Activated T-cell treated with anti-CD3 and anti-CD28 coated beads, Interleukin-2, amount 50 U/mL, for 1 hour (primary cell): ENCODE measurements around the gene TTC27.

Experiments
- DNase-seq: peaks from one replicate; pipeline ENCODE4 v3.0.0-alpha.2; 2020

Gene TTC27

DNA sequence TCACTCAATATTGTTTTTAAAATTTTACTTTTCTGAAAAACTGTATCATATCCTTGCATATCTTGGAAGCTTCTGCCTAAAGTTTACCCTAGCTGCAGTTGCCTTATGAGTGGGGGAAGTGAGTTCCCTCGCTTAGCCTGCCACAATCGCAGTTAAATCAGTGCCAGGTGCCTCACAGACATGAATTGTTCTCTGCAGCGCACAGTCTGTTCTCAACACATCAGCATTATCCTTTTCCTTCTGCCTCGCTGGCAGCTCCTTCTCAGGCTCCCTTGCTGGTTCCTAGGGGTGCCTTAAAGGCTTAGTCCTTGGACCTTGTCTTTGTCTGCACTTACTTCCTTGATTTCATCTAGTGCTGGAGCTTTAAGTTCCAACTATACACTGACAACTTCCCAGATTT is 132.8 kb downstream of the TTC27 start:
- no peak for DNase-seq

DNA sequence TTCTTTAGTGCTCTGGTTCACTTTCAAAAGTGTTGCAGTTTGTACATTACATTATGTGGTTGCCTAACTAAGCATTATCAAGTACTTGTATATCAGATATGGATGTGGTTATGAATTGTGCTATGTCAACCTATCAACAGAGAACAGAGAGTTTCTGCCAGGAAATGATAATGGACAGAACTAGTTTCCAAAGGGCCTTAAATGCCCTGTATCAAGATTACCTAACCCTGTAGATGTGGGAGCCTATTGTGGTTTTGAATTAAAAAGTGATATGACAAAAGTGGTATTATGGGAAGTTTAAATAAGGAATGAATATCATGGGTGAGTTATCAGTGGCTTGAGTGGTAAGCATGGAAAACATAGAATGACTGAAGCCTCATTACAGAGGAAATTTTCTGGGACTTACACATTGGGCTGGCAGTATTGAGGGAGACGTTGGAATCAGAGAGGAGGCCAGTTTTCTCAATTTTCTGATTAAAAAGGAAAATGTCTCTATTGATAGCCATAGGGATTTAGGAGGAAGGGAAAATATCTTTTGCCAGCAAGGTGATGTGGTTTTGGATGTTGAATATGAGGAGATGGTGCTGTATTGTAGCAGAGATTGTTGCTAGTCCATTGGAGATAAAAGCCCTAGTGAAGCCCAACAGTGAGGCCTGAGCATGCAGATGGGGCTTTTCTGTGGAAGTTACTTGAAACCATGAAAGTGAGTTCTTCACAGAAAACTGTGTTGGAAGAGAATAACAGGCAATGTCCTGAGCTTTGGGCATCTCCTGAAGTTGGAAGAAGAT is 140.7 kb downstream of the TTC27 start:
- no peak for DNase-seq

DNA sequence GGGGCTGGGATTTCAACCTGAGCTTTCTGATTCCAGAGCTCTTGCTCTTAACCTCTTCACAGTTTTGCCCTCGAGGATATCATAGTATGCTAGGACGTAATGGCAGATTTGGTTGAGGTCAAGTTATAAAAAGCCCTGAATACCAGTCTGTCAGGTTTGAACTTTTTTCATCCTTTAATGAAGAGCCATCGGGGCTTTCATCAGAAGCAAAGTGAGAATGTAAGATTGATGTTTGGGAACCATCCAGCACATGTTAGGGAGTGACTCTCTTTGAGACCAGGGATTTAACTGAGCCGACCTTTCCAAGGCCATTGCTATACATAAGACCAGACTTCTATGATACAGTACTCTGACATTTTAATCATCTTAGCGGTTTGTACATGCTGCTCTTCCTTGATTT is 142.5 kb downstream of the TTC27 start:
- DNase-seq, result no peak

DNA sequence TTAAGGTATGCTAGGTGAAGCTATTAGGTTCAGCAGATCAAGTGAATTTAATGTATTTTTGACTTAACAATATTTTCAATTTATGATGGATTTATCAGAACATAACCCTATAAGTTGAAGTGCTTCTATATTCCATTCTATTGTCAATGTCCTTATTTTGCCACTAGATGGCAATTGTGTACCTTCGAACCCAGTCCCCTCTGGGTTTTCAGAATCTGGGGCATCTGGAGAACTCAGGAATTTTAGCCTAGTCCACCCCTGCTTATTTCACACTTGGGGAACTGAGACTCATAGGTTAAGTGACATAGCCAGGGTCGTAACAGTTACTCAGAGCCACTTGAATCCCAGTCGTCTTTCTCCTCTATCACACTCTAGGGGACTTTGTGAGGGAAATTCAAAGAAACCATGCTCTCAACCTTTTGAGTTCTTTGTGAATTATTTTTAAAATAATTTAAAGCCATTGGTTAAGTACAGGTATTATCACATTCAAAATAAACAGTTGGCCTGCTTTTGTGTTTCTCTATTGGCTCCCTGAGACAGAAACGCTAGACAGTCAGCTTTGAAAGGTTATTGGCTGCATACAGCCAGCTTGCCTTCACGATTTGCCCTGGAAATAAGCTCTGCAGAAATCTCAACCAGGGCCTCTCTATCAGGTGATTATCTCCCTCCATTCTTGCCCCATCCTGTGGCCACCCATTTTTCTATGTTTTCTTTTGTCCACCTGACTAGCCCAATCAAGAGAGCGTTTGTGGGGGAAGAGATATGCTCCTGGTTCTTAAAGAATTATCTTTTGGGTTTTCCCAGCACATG is 145.0 kb downstream of the TTC27 start:
- DNase-seq, result no peak

DNA sequence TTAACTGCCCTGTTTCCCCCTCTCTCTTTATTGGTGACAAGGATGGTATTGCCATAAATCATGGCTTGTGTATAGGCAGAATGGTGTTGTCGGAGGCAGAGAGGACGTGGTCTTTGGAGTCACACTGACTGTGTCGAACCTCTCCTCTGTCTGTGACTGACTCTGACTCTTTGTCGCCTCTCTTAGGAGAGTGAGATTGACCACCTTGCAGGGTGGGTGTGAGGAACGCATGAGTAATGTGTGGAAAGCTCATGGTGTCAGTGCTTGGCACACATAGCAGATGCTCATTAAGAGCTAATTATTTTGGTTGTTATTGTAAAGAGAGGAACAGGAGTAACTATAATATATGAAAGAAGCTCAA is 145.6 kb downstream of the TTC27 start:
- no peak for DNase-seq

DNA sequence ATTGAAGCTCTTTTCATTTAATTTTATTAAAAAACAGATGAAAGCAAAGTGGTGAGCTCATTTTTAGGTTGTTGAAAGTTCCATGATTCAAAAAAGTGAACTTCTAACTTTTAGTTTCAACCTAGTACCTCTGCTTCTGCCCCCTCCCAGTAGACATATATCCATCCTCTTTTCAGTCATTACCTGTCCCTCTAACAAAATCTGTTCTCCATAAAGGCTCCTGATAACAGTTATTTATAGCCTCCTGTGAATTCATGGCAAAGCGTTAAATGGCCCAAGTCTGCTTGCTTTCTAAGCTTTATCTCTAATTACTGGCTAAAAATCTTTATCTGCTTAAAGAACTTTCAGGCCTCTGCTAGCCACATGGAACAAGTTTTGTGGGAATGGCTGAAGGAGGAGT is 148.1 kb downstream of the TTC27 start:
- no peak for DNase-seq

DNA sequence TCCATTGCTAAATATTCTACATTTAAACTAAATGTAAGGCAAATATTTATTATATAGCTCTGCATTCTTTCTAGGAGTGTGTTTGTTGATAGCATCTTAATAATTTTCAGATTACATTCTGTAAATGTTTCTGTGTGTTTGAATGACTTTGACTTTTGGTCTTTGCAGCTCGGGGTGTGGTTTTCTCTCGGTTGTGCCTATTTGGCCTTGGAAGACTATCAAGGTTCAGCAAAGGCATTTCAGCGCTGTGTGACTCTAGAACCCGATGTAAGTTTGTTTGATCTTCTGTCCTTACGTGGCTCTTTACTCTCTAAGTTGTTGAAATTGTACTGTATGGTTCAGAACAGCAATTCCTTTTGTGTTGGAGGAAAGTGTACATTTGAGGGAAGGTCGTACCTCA is 149.9 kb downstream of the TTC27 start:
- no peak for DNase-seq

DNA sequence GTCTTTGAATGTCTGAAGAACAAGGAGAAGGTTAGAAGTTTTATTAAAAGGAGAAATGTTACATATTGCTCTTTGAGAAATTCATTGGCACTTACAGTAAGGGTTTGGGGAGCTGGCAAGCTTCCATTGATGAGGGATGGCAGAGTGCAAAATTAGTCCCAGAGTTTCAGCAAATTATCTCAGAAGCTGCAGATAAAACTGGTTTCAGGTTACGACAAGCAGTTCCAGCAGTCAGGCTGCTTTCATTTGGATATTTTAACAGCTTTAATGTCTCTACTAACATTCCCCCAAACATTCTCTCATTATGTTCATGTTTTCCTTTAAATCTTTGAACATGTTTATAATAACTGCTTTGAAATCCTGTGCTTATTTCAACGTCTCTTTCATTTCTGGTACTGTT is 153.1 kb downstream of the TTC27 start:
- DNase-seq, result no peak

DNA sequence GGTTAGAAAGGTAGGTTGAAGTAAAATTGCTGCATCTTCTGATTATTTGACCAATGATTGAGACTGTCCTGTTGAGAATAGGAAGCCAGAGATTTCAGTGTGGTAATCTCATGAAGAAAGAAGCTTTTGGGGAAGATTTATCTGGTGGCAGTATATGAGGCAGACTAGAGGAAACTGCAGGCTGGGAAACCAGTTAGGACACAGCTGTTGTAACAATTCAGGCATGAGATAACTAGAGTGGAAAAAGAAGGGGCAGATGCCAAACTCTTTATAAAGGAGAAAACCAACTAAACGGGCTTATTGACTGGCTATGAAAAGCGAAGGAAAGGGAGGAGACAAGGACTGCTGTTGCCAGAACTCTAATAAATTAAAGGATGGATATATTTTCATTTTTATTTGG is 155.6 kb downstream of the TTC27 start:
- DNase-seq, result no peak

DNA sequence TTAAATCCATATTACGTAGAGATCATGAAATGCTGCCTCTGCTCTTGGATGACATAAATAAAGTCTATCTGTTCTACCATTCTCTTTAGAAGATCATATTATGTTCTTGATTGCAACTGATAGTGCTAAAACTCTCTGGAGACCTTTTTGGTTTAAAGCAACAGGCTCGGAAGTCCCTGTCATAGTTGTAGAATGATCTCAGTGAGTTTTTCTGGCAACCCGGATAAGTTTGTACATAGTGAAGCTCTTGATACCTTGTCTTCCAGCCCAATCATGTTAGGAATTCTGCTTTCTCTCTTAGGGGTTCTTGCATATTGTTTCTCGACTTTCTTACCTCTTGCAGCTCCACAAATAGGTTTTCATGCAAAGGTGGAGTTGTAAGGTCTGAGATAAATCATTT is 156.1 kb downstream of the TTC27 start:
- DNase-seq, result no peak

DNA sequence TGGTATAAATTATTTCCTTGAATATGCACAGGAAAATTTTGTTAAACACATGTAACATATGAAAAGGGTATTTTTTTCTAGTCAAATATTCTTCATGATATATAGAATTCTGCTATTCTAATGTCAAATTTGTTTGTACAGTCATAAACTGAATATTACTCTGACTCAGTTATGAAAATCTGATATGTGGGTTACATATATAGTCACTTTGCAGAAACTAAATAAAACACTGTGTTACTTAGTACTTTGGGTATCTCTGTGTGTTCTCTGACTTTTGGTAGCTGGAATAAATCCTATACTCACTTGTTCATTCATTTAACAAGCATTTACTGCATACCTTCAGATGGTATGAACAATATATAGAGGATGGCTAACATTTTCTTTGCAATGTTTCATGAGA is 159.4 kb downstream of the TTC27 start:
- DNase-seq, result no peak

DNA sequence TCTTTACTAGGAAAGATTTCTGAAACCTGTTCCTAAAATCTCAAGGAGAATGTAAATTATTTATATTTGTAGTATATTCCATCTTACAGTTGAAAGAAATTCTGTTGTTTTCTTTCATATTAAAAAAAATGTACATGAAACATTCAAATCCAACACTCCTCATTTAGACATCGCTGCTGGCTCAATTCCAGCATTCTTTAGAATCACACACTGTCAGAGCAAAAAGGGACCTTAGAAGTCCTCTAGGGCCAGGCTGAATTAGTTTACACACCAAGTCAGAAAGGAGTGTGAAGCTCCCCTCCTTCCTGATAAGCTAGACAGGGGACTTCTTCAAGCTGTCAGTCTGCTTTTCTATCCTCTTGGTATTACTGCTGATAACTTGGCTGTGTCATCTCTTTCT is 160.3 kb downstream of the TTC27 start:
- no peak for DNase-seq

DNA sequence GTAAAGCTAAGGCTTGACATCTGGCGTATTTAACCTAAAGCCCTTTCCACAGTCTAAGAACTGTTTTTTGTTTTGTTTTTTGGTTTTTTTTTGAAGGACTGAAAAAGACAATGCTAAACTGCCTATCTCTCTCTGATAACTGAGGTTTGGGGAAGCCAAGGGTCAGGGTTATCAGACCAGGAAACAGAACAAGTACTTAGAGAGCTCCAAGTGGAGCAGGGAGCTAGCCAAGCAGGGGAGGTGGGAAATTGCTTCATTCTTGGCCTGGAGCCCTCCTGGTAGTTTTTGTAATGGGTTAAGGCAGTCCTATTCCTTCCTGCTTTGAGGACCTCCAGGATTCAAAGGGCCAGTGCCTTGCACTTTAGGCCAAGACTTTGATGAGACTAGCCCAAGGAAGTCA is 164.6 kb downstream of the TTC27 start:
- no peak for DNase-seq

DNA sequence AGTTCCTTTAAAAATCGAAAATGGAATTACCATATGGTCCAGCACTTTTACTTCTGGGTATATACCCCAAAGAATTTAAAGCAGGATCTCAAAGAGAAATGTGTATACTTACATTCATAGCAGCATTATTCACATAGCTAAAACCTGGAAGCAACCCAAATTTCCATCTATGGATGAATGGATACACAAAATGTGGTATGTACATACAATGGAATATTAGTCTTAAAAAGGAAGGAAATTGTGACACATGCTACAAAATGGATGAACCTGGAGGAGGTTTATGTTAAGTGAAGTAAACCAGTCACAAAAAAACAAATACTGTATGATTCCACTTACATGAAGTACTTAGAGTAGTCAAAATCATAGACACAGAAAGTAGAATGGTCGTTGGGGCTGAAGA is 171.0 kb downstream of the TTC27 start:
- no peak for DNase-seq

DNA sequence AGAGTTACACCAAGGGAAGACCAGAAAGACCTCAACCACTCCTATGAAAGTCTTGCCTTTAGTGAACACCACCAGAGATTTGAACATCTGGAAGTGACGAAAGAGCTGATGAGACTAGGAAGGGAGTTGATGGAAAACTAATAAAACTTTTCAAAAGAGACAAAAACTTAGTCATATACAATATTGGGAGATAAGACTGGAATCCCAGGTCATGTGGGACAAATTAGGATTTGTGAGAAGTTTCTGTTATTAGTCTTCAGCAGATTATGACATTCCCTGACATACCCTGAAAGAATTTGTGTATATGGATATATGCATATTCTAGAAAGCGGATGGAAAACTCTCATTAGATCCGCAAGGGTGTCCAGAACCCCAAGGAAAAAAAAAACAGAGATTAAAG is 173.9 kb downstream of the TTC27 start:
- DNase-seq, result no peak

DNA sequence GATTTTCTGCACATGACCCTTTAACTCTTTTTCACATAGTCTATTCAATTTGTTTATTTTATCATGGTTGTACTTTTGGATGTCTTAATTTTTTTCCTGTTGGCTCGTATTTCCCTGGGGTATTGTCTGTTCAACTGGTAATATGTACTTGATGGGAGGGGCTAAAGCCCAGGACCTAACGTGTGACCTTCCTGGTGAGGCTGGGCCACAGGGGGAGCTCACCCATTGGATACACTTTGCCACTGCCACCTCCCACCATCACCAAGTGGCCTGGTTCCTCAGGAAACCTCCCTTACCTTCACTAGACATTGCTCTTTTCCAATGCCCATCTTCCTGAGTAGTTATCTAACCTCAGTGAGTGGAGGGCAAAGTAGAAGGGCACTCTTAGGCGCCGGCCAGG is 175.0 kb downstream of the TTC27 start:
- DNase-seq, result no peak

DNA sequence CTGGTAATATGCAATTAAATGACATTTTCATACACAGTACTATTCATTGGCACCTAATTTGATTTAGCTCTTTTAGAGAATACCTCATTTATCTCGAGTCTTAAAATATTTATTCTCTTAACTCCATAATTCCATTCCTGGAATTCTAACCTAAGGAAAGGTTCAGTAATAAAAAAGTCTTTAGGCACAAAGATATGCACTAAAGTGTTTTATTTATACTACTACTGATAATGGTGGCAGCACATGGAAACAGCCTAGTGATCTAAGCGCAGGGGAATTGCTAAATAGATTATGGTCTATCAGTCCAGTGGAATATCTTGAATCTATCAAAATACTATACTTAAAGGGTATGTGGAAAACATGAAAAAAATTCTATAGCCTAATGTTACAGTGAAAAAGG is 176.4 kb downstream of the TTC27 start:
- no peak for DNase-seq

DNA sequence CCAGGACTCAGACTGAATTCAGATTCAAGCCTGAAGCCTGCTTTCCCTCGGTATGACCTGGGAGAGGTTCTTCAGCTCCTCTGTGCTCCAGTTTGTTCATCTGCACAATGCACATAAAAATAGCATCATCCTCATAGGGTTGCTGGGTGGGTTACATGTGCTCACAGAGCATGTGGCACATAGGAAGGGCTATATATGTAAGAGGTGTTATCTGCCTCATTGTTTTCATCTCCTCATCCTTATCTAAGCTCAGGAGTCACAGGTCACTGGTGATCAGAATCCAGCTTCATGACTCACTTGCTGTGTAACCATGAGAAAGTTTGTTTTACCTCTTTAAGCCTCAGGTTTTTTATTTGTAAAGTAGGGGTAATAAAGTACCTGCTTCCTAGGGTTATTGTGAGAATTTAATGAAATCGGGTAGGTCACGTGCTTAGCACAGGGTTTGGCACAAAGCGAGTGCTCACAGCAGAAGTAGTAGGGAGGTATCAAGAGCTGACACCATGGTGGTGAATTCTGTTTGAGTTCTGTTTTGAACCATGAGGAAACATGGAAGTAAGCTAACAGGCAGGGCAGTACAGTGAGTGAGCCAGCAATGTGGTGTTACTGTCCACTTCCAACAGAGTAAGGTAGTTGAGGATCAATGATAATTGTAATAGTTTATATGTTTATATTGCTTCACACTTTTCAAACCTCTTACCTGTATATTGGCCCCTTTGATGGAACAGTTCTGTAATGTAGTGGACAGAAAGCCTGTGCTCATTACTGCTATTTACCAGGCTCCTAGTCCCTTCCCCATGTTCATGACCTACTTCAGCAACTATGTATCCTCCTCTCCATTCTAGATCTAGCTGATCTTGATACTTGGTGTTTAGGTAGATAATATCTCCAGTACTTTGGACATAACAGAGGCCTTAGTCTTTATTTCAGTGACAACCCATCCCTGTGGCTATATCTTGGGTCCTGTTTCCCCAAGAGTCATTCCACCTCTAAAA is 177.6 kb downstream of the TTC27 start:
- no peak for DNase-seq

DNA sequence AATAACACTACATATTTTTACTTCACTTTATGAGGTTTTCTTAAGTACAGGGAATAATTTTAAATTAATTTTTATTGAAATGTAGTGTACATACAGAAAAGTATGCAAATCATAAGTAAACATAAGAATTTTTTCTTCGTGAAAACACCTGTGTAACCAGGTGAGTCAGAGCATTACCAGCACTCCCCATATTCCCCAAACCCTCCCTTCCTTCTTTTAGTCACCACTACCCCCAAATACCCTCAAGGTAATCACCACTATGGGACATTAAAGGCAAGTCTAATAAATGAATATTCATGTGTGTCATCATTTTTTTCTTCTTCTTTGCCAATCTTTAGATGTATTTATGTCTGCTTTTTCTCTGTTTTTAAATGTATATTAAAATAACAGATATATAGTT is 179.0 kb downstream of the TTC27 start:
- no peak for DNase-seq

DNA sequence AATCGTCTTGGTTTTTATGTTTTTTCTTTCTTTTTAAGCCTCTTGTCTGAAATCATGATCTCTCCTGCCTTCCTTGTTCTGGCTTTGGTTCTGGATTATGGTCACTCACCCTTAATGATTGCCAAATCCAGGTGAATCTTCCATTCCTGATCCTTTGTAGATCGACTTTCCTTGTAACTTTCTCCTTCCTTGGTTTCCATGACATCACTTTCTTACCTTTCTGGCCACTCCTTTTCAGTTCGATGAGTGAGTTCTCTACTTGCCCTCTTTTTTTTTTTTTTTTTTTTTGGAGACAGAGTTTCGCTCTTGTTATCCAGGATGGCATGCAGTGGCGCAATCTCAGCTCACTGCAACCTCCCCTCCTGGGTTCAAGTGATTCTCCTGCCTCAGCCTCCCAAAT is 179.8 kb downstream of the TTC27 start:
- DNase-seq, result no peak

DNA sequence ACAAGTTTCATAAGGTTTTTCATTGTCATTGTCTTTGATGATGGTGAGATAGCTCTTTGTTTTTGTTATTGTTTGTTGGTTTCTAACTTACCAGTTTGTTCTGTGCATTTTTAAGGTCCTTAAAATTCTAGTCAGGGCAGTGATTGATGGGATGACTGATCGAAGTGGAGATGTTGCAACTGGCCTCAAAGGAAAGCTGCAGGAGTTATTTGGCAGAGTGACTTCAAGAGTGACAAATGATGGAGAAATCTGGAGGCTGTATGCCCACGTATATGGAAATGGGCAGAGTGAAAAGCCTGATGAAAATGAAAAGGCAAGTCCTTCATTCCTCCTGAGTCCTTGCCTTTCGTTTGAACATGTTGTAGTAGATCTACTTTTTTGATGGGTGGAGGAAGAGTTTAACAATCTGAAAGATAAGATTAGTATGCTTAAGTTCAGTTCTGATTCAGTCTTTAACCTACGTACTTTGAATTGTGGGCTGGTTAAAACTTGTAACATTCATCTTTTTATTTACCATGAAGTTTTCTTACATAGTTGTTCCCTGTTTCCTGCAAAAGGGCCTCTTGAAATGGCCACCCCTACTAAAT is 183.2 kb downstream of the TTC27 start:
- DNase-seq, result no peak

DNA sequence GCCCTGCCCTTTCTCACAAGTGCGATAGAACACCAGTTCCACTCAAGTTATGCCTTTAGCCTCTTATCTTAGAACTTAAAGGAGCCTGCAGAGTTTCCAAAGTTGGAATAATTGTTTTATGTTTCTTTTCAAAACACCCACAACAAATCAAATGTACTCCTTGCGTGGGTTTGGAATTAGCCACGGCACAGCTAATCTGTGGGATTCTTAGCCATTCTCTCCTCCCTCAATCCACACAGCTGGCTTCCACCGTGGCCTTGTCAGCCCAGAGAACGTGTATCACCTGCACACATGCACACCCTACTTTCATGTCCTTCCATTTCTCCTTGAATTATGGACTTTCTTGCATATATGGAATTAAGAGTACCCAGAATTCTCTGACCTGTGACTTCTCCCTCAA is 183.8 kb downstream of the TTC27 start:
- DNase-seq, result no peak

DNA sequence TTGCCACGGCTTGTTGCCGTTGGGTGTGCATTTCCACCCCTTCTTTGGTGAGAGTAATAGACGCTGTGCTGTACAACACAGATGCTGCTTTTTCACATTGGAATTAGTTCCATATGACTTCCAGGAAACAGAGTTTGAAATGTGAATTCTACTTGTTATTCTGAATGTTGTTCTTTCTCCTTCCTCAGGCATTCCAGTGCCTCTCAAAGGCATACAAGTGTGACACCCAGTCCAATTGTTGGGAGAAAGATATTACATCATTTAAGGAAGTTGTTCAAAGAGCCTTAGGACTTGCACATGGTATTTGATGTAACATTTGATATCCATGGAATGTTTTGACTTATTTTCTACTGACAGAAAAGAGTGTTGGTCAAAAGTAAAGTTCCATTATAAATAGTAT is 184.5 kb downstream of the TTC27 start:
- DNase-seq, result no peak
